Activated CD8-positive, alpha-beta T cell treated with anti-CD3 and anti-CD28 coated beads, Interleukin-2, amount 10 ng/mL, durations not matched to agents 7 days and 5 days (primary cell): ENCODE data around the gene MORF4L2. TPM values are rescaled to one million over a fixed set of nuclear protein-coding genes. Genes with fewer than 3 reads are reported as not detected.

ENCODE experiments used
- ATAC-seq: fragments of 150-1000 bp; cut with Tn5 transposase; one replicate; pipeline ENCODE4 v1.10.0; 2021; ENCODE audit warnings: moderate library complexity
- CTCF ChIA-PET: fragments of 350-600 bp; sonication (Branson Sonifier 250); formaldehyde crosslinking; loops from one replicate; lab custom pipeline; 2021; ENCODE audit warnings: antibody characterized with exemption; lab: Charles Lee
- POLR2A ChIA-PET: fragments of 350-600 bp; sonication (Branson Sonifier 250); formaldehyde crosslinking; loops from one replicate; lab custom pipeline; 2021; ENCODE audit warnings: antibody characterized with exemption; lab: Charles Lee
- DNase-seq: peaks from one replicate; pipeline ENCODE4 v3.0.0-alpha.2; 2020
- H3K27ac Mint-ChIP-seq: one replicate; pipeline ENCODE4 v1.8.0; 2021; ENCODE audit warnings: mild to moderate bottlenecking, mixed read lengths
- H3K27me3 Mint-ChIP-seq: one replicate; pipeline ENCODE4 v1.8.0; 2021; ENCODE audit warnings: low read depth, mixed read lengths
- H3K36me3 Mint-ChIP-seq: one replicate; pipeline ENCODE4 v1.8.0; 2021; ENCODE audit warnings: low read depth, mixed read lengths
- H3K4me1 Mint-ChIP-seq: one replicate; pipeline ENCODE4 v1.8.0; 2021; ENCODE audit warnings: low read depth, mixed read lengths
- H3K4me3 Mint-ChIP-seq: one replicate; pipeline ENCODE4 v1.8.0; 2021; ENCODE audit warnings: mild to moderate bottlenecking, mixed read lengths
- H3K9me3 Mint-ChIP-seq: one replicate; pipeline ENCODE4 v1.8.0; 2022; ENCODE audit warnings: mixed read lengths; ENCODE audit not compliant: insufficient read depth
- total RNA-seq, 2 experiments: library from RNA; stranded (reverse); gene quantifications; one replicate each; pipeline ENCODE4 v1.2.3, GENCODE V29; 2021

The MORF4L2 gene
- 100 to 1,000 TPM; 127 to 133 TPM for total RNA-seq

- Mint-ChIP-seq H3K4me3 (no peak within 1 kb of the TSS), H3K27me3 (no peaks in the 10 kb centered on the region), H3K9me3 (no peaks in the 10 kb centered on the region), H3K36me3 (peaks cover 17% of the 10 kb centered on the region), H3K27ac (peak within 1 kb of the TSS; percentile 89), H3K4me1 (peaks cover 12% of the 10 kb centered on the region)
- ATAC-seq (peak; percentile 89), DNase-seq (peak; percentile 93)
- POLR2A ChIA-PET = interaction anchor here (0.6 kb wide), 1 partner anchor 438 kb away, joined by 3 read pairs; no protein-coding TSS in a partner anchor
- CTCF ChIA-PET = interaction anchor here (0.7 kb wide), 2 partner anchors 232 to 283 kb away, joined by 4 read pairs; no protein-coding TSS in a partner anchor
Observed at GRCh38 chrX:103686199-103687072, at the start of gene MORF4L2. Gene MORF4L2, minus strand, starts transcription at chrX:103686699. Its CDS starts 9,672 bp downstream, at chrX:103677027.

- Mint-ChIP-seq H3K4me1 (peaks cover 6% of the 10 kb centered on the region), H3K9me3 (no peaks in the 10 kb centered on the region), H3K4me3 (no peak overlapping the region), H3K27me3 (peaks cover 5% of the 10 kb centered on the region), H3K36me3 (no peaks in the 10 kb centered on the region), H3K27ac (no peak overlapping the region)
- CTCF ChIA-PET = no interaction called here
- ATAC-seq = no peak
- POLR2A ChIA-PET = no interaction called here
- DNase-seq = no peak
Observed at GRCh38 chrX:103734125-103734760, 47.7 kb upstream of the MORF4L2 start.

- no peaks in the 10 kb centered on the region for H3K36me3 Mint-ChIP-seq
- H3K9me3 Mint-ChIP-seq = no peaks in the 10 kb centered on the region
- POLR2A ChIA-PET = no interaction called here
Observed at GRCh38 chrX:103733017-103733416, 46.5 kb upstream of the MORF4L2 start.

GRCh38 chrX:103730796-103731493 is 44.4 kb upstream of the MORF4L2 start:
- Mint-ChIP-seq H3K4me3 (no peak overlapping the region), H3K27me3 (peaks cover 5% of the 10 kb centered on the region), H3K27ac (no peak overlapping the region), H3K9me3 (no peaks in the 10 kb centered on the region), H3K36me3 (no peaks in the 10 kb centered on the region), H3K4me1 (peaks cover 6% of the 10 kb centered on the region)
- POLR2A ChIA-PET = no interaction called here
- no peak for ATAC-seq
- CTCF ChIA-PET = interaction anchor here (1.2 kb wide), 1 partner anchor 21 kb away, joined by 3 read pairs; the partner anchor contains the start of gene TMEM31
- DNase-seq = no peak

More at GRCh38 chrX:103733017-103733416, 46.5 kb upstream of the MORF4L2 start:
- DNase-seq (no peak), ATAC-seq (no peak)
- CTCF ChIA-PET = no interaction called here
- Mint-ChIP-seq H3K27me3 (peaks cover 5% of the 10 kb centered on the region), H3K4me1 (peaks cover 6% of the 10 kb centered on the region), H3K4me3 (no peak overlapping the region), H3K27ac (no peak overlapping the region)

- H3K9me3 Mint-ChIP-seq = no peaks in the 10 kb centered on the region
- H3K27me3 Mint-ChIP-seq = peaks cover 5% of the 10 kb centered on the region
- H3K4me3 Mint-ChIP-seq = no peak overlapping the region
- H3K36me3 Mint-ChIP-seq = no peaks in the 10 kb centered on the region
- peak overlapping the region; percentile 39 for H3K27ac Mint-ChIP-seq
- POLR2A ChIA-PET = no interaction called here
- CTCF ChIA-PET = interaction anchor here (1.2 kb wide), 1 partner anchor 20 kb away, joined by 3 read pairs; the partner anchor contains the start of gene TMEM31
- no peak for ATAC-seq
- no peak for DNase-seq
- peaks cover 6% of the 10 kb centered on the region for H3K4me1 Mint-ChIP-seq
Observed at GRCh38 chrX:103730147-103730795, 43.8 kb upstream of the MORF4L2 start.

- Mint-ChIP-seq H3K27me3 (peaks cover 5% of the 10 kb centered on the region), H3K9me3 (no peaks in the 10 kb centered on the region), H3K4me3 (no peak overlapping the region), H3K27ac (no peak overlapping the region), H3K4me1 (peaks cover 6% of the 10 kb centered on the region), H3K36me3 (no peaks in the 10 kb centered on the region)
- ChIA-PET CTCF (no interaction called here), POLR2A (no interaction called here)
- no peak for ATAC-seq
- DNase-seq = no peak
Observed at GRCh38 chrX:103729015-103729414, 42.5 kb upstream of the MORF4L2 start.

GRCh38 chrX:103727115-103727514 is 40.6 kb upstream of the MORF4L2 start:
- no peaks in the 10 kb centered on the region for H3K9me3 Mint-ChIP-seq
- H3K4me3 Mint-ChIP-seq = no peak overlapping the region
- peaks cover 6% of the 10 kb centered on the region for H3K4me1 Mint-ChIP-seq
- no peak overlapping the region for H3K27ac Mint-ChIP-seq
- no peak for ATAC-seq
- CTCF ChIA-PET = no interaction called here
- DNase-seq = no peak
- POLR2A ChIA-PET = no interaction called here
- peaks cover 3% of the 10 kb centered on the region for H3K27me3 Mint-ChIP-seq
- H3K36me3 Mint-ChIP-seq = no peaks in the 10 kb centered on the region

GRCh38 chrX:103726477-103726876 is 40.0 kb upstream of the MORF4L2 start:
- Mint-ChIP-seq H3K9me3 (no peaks in the 10 kb centered on the region), H3K27ac (no peak overlapping the region), H3K27me3 (peaks cover 3% of the 10 kb centered on the region), H3K4me3 (no peak overlapping the region), H3K36me3 (no peaks in the 10 kb centered on the region), H3K4me1 (peaks cover 6% of the 10 kb centered on the region)
- DNase-seq = no peak
- POLR2A ChIA-PET = no interaction called here
- no peak for ATAC-seq
- CTCF ChIA-PET = no interaction called here

- H3K4me1 Mint-ChIP-seq = no peaks in the 10 kb centered on the region
- ATAC-seq = no peak
- H3K9me3 Mint-ChIP-seq = no peaks in the 10 kb centered on the region
- no peak overlapping the region for H3K4me3 Mint-ChIP-seq
- no peak for DNase-seq
- no peaks in the 10 kb centered on the region for H3K36me3 Mint-ChIP-seq
- CTCF ChIA-PET = interaction anchor here (0.8 kb wide), 1 partner anchor 21 kb away, joined by 3 read pairs; no protein-coding TSS in a partner anchor
- no peaks in the 10 kb centered on the region for H3K27me3 Mint-ChIP-seq
- no peak overlapping the region for H3K27ac Mint-ChIP-seq
- POLR2A ChIA-PET = no interaction called here
Observed at GRCh38 chrX:103722505-103722904, 36.0 kb upstream of the MORF4L2 start.

GRCh38 chrX:103718120-103718519 is 31.6 kb upstream of the MORF4L2 start:
- Mint-ChIP-seq H3K4me3 (no peak overlapping the region), H3K36me3 (no peaks in the 10 kb centered on the region), H3K27ac (no peak overlapping the region), H3K27me3 (no peaks in the 10 kb centered on the region), H3K9me3 (no peaks in the 10 kb centered on the region), H3K4me1 (no peaks in the 10 kb centered on the region)
- ATAC-seq (no peak), DNase-seq (no peak)
- ChIA-PET POLR2A (no interaction called here), CTCF (no interaction called here)

GRCh38 chrX:103716962-103717361 is 30.5 kb upstream of the MORF4L2 start:
- Mint-ChIP-seq H3K9me3 (no peaks in the 10 kb centered on the region), H3K27me3 (no peaks in the 10 kb centered on the region), H3K27ac (no peak overlapping the region), H3K36me3 (no peaks in the 10 kb centered on the region), H3K4me1 (no peaks in the 10 kb centered on the region), H3K4me3 (no peak overlapping the region)
- DNase-seq = no peak
- ATAC-seq = no peak
- POLR2A ChIA-PET = no interaction called here
- CTCF ChIA-PET = no interaction called here
